Measurements from ENCODE around the gene MILR1. TPM values are rescaled to one million over a fixed set of nuclear protein-coding genes. Genes with fewer than 3 reads are reported as not detected.
A peak's percentile ranks its signal among the peaks of the same experiment; 100 is the strongest.

MILR1 gene
- total RNA-seq, 1 donor from 2014 or later, result not detected

DNA sequence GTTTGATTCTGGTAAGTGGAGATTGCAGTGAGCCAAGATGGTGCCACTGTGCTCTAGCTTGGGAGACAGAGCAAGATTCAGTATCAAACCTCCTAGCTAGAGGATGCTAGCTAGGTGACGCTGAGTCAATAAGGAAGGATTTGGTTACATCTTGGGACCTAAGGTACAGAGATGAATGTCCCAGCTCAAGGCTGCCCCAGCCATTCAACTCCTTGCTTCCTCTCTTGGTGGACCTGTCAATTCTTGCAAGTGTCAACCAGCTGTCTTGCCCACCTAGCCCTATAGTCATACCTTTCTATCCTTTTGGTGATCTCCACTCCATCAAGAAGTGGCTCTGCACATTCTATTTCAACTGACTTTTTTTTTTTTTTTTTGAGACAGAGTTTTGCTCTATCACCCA lies 1.4 kb upstream of the MILR1 start:
- no peaks in the 10 kb centered on the region for H3K36me3 ChIP-seq (ENCODE audit: control insufficient read depth, insufficient read depth, low read length)
- TF ChIP-seq, protein P1, sequence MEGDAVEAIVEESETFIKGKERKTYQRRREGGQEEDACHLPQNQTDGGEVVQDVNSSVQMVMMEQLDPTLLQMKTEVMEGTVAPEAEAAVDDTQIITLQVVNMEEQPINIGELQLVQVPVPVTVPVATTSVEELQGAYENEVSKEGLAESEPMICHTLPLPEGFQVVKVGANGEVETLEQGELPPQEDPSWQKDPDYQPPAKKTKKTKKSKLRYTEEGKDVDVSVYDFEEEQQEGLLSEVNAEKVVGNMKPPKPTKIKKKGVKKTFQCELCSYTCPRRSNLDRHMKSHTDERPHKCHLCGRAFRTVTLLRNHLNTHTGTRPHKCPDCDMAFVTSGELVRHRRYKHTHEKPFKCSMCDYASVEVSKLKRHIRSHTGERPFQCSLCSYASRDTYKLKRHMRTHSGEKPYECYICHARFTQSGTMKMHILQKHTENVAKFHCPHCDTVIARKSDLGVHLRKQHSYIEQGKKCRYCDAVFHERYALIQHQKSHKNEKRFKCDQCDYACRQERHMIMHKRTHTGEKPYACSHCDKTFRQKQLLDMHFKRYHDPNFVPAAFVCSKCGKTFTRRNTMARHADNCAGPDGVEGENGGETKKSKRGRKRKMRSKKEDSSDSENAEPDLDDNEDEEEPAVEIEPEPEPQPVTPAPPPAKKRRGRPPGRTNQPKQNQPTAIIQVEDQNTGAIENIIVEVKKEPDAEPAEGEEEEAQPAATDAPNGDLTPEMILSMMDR (IDR thresholded peaks at IDR 0.05; ENCODE audit: insufficient read depth, low read length, poor library complexity, severe bottlenecking), result no peak
- DNase-seq (ENCODE audit: low read depth), result no peak
- H3K4me3 ChIP-seq (ENCODE audit: low read depth, low read length), result no peak overlapping the region
- no peaks in the 10 kb centered on the region for H3K27me3 ChIP-seq (ENCODE audit: control insufficient read depth, insufficient read depth, low read length)

DNA sequence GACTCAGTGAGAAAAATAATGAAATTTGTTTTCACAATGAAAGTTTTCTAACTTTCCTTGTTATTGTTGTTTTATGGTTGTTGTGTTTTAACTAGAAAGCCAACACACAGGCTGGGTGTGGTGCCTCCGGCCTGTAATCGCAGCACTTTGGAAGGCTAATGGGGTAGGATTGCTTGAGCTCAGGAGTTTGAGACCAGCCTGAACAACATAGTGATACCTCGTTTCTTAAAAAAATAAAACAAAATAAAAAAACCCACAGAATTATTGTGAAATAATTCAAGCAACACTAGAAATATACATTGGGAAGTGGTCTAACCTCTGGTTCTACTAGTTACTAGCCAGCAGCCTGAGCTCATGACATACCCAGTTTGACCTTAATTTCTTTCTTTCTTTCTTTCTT lies 630 bp downstream of the MILR1 start:
- Histone ChIP-seq H3K27me3 (ENCODE audit: control insufficient read depth, insufficient read depth, low read length) (no peaks in the 10 kb centered on the region), H3K4me3 (ENCODE audit: low read depth, low read length) (no peak overlapping the region), H3K36me3 (ENCODE audit: control insufficient read depth, insufficient read depth, low read length) (no peaks in the 10 kb centered on the region)
- DNase-seq (ENCODE audit: low read depth), result no peak
- TF ChIP-seq, protein P1 (IDR thresholded peaks at IDR 0.05; ENCODE audit: insufficient read depth, low read length, poor library complexity, severe bottlenecking), result no peak

DNA sequence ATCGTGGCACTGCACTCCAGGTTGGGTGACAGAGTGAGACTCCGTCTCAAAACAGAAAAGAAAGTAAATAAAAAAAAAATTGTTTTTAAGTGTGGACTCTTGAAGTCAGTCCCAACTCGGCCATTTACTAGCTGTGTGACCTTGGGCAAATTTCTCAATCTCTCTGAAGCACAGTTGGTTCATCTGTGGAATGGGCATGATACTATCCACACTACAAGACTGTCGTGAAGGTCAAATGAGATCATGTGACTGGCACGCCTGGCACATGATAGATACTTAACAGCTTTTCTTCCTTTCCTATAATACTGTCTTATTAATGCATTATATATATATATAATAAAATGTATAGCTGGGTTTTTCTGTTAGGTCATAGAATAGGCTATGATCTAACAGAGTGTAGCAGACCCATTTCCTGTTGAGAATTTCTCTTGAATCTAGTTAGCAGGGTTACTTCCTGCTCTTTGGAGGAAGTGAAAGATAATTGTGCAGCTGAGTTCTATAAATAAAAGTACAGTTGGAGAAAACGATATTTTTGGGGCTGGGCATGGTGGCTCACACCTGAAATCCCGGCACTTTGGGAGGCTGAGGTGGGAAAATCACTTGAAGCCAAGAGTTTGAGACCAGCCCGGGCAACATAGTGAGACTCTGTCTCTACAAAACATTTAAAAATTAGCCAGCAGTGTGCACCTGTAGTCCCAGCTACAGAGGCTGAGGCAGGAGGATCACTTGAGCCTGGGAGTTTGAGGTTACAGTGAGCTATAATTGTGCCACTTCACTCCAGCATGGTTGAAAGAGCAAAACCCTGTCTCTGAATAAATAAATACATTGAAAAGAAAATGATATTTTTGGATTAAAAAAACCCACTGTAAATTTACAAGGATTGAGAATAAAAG lies 7.3 kb downstream of the MILR1 start:
- TF ChIP-seq, protein P1 (IDR thresholded peaks at IDR 0.05; ENCODE audit: insufficient read depth, low read length, poor library complexity, severe bottlenecking), result no peak
- no peaks in the 10 kb centered on the region for H3K36me3 ChIP-seq (ENCODE audit: control insufficient read depth, insufficient read depth, low read length)
- DNase-seq (ENCODE audit: low read depth), result no peak
- no peaks in the 10 kb centered on the region for H3K27me3 ChIP-seq (ENCODE audit: control insufficient read depth, insufficient read depth, low read length)
- no peak overlapping the region for H3K4me3 ChIP-seq (ENCODE audit: low read depth, low read length)

DNA sequence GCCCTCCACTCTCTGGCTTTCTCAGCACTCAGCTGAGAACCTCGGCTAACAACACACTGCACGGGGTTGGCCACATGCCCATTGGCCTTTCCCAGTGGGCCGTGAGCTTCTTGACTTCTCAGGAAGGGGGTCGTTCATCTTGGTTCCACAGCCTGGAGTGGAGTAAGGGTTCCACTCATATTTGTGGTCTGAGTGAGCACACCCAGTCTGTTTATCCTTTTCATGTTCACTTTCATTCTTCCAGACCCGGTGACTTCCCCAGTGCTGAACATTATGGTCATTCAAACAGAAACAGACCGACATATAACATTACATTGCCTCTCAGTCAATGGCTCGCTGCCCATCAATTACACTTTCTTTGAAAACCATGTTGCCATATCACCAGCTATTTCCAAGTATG lies 8.2 kb downstream of the MILR1 start:
- TF ChIP-seq, protein P1 (IDR thresholded peaks at IDR 0.05; ENCODE audit: insufficient read depth, low read length, poor library complexity, severe bottlenecking), result no peak
- DNase-seq (ENCODE audit: low read depth), result peak; percentile 37
- H3K36me3 ChIP-seq (ENCODE audit: control insufficient read depth, insufficient read depth, low read length), result no peaks in the 10 kb centered on the region
- no peaks in the 10 kb centered on the region for H3K27me3 ChIP-seq (ENCODE audit: control insufficient read depth, insufficient read depth, low read length)
- H3K4me3 ChIP-seq (ENCODE audit: low read depth, low read length), result no peak overlapping the region

DNA sequence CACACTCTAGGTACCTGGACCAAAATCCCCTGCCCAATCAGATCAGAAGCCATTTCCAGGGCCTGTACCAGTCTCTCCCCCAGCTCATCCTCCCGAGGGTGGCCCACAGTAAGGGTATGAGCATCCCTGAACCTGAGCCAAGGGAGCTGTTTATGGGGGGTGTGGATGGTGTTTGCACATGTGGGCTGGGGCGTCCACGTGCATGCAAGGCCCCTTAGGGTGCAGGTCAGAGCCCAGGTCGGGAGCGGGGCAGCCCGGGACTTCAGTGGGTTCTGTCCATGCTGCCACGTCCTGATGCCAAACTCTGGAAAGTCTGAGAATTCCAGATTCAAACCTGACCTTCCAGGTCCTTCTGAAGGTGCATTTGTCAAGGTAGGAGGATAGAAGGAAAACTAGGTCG lies 9.8 kb downstream of the MILR1 start:
- TF ChIP-seq, protein P1 (IDR thresholded peaks at IDR 0.05; ENCODE audit: insufficient read depth, low read length, poor library complexity, severe bottlenecking), result no peak
- no peak for DNase-seq (ENCODE audit: low read depth)
- H3K4me3 ChIP-seq (ENCODE audit: low read depth, low read length), result no peak overlapping the region
- no peaks in the 10 kb centered on the region for H3K27me3 ChIP-seq (ENCODE audit: control insufficient read depth, insufficient read depth, low read length)
- H3K36me3 ChIP-seq (ENCODE audit: control insufficient read depth, insufficient read depth, low read length), result no peaks in the 10 kb centered on the region
